Left ventricle myocardium inferior (tissue), 1 donor: ENCODE results near the gene AP1G1. TPM values are rescaled to one million over a fixed set of nuclear protein-coding genes. Genes with fewer than 3 reads are reported as not detected.
"Not testable (repeated sequence)": the region's sequence is repeated elsewhere in the genome, so short reads cannot be mapped to it uniquely, and the experiment has no call there.

Source experiments
- DNase-seq: peaks from one replicate; pipeline ENCODE4 v3.0.0-alpha.2; 2020
- H3K27ac ChIP-seq: fragments of 200-600 bp; replicated peaks from 2 replicates; pipeline ENCODE4 v1.8.0; 2021
- H3K27me3 ChIP-seq: fragments of 200-600 bp; 2 replicates; pipeline ENCODE4 v1.8.0; 2021; ENCODE audit warnings: low read depth
- H3K36me3 ChIP-seq: fragments of 200-600 bp; 2 replicates; pipeline ENCODE4 v1.8.0; 2021
- H3K4me1 ChIP-seq: fragments of 200-600 bp; 2 replicates; pipeline ENCODE4 v1.8.0; 2021
- H3K4me3 ChIP-seq: fragments of 200-600 bp; 2 replicates; pipeline ENCODE4 v1.8.0; 2021; ENCODE audit warnings: mild to moderate bottlenecking, moderate library complexity
- H3K9me3 ChIP-seq: fragments of 200-600 bp; replicated peaks from 2 replicates; pipeline ENCODE4 v1.8.0; 2021
- CTCF ChIP-seq: fragments of 200-600 bp; IDR thresholded peaks from 2 replicates; pipeline ENCODE4 v1.8.0; 2021; ENCODE audit warnings: antibody characterized with exemption, mild to moderate bottlenecking, borderline replicate concordance
- intact Hi-C: fragments of 100-400 bp; cut with micrococcal nuclease; formaldehyde crosslinking; loops from one replicate; pipeline ENCODE4 v1.11.0; 2022
- total RNA-seq: library from RNA; stranded (reverse); fragmentation: NEBNext Ultra II Directional; extraction: Animal tissue kit (Norgen Biotek cat#: 25700); gene quantifications from one replicate; pipeline ENCODE4 v1.2.1, GENCODE V29; 2021
- donor health status: DM: no; HTN: yes; CAD: no; lungs with severe emphysema.

AP1G1 gene
- total RNA-seq, 1 donor from 2014 or later, result 30.7 TPM

GRCh38 chr16:71789136-71789535 lies 19.5 kb downstream of the AP1G1 start:
- Histone ChIP-seq H3K27ac (no peak overlapping the region), H3K4me1 (peaks cover 31% of the 10 kb centered on the region), H3K4me3 (no peak overlapping the region), H3K36me3 (peaks cover 49% of the 10 kb centered on the region), H3K9me3 (no peaks in the 10 kb centered on the region), H3K27me3 (no peaks in the 10 kb centered on the region)
- no peak for TF ChIP-seq CTCF
- DNase-seq, result no peak
- intact Hi-C loops, result no loop called here

GRCh38 chr16:71788578-71788977 lies 20.1 kb downstream of the AP1G1 start:
- H3K4me1 ChIP-seq, result peaks cover 29% of the 10 kb centered on the region
- H3K4me3 ChIP-seq, result no peak overlapping the region
- intact Hi-C loops, result no loop called here
- no peak for TF ChIP-seq CTCF
- DNase-seq, result no peak
- no peaks in the 10 kb centered on the region for H3K9me3 ChIP-seq
- no peaks in the 10 kb centered on the region for H3K27me3 ChIP-seq
- H3K27ac ChIP-seq, result no peak overlapping the region
- H3K36me3 ChIP-seq, result peaks cover 50% of the 10 kb centered on the region

- intact Hi-C loops, result not testable (repeated sequence)
Observed at GRCh38 chr16:71785143-71785542, 23.5 kb downstream of the AP1G1 start.

GRCh38 chr16:71784093-71784492 lies 24.5 kb downstream of the AP1G1 start:
- Histone ChIP-seq H3K27ac (no peak overlapping the region), H3K4me1 (peaks cover 20% of the 10 kb centered on the region), H3K4me3 (no peak overlapping the region), H3K9me3 (no peaks in the 10 kb centered on the region), H3K27me3 (no peaks in the 10 kb centered on the region), H3K36me3 (peaks cover 48% of the 10 kb centered on the region)
- no peak for TF ChIP-seq CTCF
- no peak for DNase-seq
- intact Hi-C loops, result no loop called here

More at GRCh38 chr16:71785143-71785542, 23.5 kb downstream of the AP1G1 start:
- Histone ChIP-seq H3K4me1 (peaks cover 20% of the 10 kb centered on the region), H3K36me3 (peaks cover 50% of the 10 kb centered on the region)
- not testable (repeated sequence) for H3K27me3 ChIP-seq, DNase-seq, H3K9me3 ChIP-seq, H3K4me3 ChIP-seq, H3K27ac ChIP-seq

- DNase-seq, result no peak
- intact Hi-C loops, result no loop called here
- H3K27ac ChIP-seq, result no peak overlapping the region
- H3K4me3 ChIP-seq, result no peak overlapping the region
- H3K4me1 ChIP-seq, result peaks cover 20% of the 10 kb centered on the region
- no peaks in the 10 kb centered on the region for H3K9me3 ChIP-seq
- no peak for TF ChIP-seq CTCF
- H3K27me3 ChIP-seq, result no peaks in the 10 kb centered on the region
- H3K36me3 ChIP-seq, result peaks cover 35% of the 10 kb centered on the region
Observed at GRCh38 chr16:71781741-71782140, 26.9 kb downstream of the AP1G1 start.

- peaks cover 20% of the 10 kb centered on the region for H3K4me1 ChIP-seq
- DNase-seq, result no peak
- TF ChIP-seq CTCF, result no peak
- intact Hi-C loops, result no loop called here
- H3K4me3 ChIP-seq, result no peak overlapping the region
- H3K36me3 ChIP-seq, result peaks cover 29% of the 10 kb centered on the region
- no peak overlapping the region for H3K27ac ChIP-seq
- H3K9me3 ChIP-seq, result no peaks in the 10 kb centered on the region
- no peaks in the 10 kb centered on the region for H3K27me3 ChIP-seq
Observed at GRCh38 chr16:71780521-71781089, 28.0 kb downstream of the AP1G1 start.
